Measurements from ENCODE around the gene TRMT10C. TPM values are rescaled to one million over a fixed set of nuclear protein-coding genes. Genes with fewer than 3 reads are reported as not detected.

TRMT10C gene
- polyA plus RNA-seq, 1 of the 3 experiments (the other 2 are of a cell fraction) = 13.7 TPM

DNA sequence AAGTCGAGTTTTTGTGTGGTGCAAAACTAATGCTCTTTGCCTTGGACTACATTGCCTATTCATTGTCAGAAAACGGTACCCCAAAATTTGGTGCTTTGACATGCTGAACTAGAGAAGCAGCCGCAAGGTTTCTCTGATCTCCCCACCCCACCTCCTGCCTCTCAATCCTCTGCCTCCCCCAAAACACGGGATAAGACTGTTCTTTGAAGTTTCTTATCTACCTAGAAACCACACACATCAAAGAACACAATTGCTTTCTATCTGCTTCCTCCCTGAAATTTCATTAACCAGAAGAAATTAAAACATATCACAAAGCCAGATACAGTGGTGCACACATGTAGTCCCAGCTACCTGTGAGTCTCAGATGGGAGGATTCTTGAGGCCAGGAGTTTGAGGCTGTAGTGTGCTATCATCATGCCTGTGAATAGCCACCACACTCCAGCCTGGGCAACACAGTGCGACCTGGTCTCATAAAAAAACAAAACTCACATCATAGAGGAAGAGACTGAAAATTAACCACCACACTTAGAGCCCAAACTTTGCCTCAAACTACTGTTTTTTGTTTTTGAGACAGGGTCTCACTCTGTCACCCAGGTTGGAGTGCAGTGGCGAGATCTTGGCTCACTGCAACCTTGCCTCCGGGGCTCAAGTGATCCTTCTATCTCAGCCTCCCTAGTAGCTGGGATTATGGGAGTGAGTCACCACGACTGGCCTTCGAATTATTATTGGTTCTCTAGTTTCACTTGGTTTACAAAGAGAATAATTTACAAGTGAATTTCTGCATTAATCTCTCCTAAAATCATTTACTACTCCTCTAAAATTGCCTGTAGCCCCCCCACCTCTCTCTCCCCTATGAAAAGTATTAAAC lies 9.6 kb downstream of the TRMT10C start:
- Histone ChIP-seq H3K27ac (ENCODE audit: low read depth in 2 of 2, low read length in 1 of 2) (no peak overlapping the region), H2AFZ (ENCODE audit: low read depth) (no peak overlapping the region; the same call in 1 of the 2 replicates), H3K27me3 (ENCODE audit: insufficient read depth) (no peaks in the 10 kb centered on the region), H3K36me3 (replicated peaks in 1 of 2; ENCODE audit: control insufficient read depth in 1 of 2, insufficient read depth in 2 of 2, low read length in 1 of 2) (peaks cover 5 to 13% of the 10 kb centered on the region in 2 experiments), H3K9ac (no peak overlapping the region), H3K9me2 (no peaks in the 10 kb centered on the region), H3F3A (replicated peaks; ENCODE audit: insufficient read depth) (peaks cover 14% of the 10 kb centered on the region), H4K20me1 (ENCODE audit: insufficient read depth) (peaks cover 6% of the 10 kb centered on the region), H3K4me1 (ENCODE audit: control insufficient read depth in 1 of 2, insufficient read depth in 2 of 2, low read depth in 1 of 2, low read length in 1 of 2) (peaks cover 4 to 6% of the 10 kb centered on the region in 2 experiments; a peak in 3 of 4 replicates), H3K79me2 (ENCODE audit: insufficient read depth) (peaks cover 29% of the 10 kb centered on the region), H3K4me3 (ENCODE audit: low read depth in 2 of 2, low read length in 1 of 2) (no peak overlapping the region), H3K9me3 (no peaks in the 10 kb centered on the region), H3K4me2 (no peak overlapping the region)
- 59% methylated on average over 9 of the region's 9 CpGs for WGBS (ENCODE audit: low lambda C conversion rate)
- CTCF ChIA-PET = no interaction called here
- TF ChIP-seq RAD21 (IDR thresholded peaks at IDR 0.05; ENCODE audit: low read length) = no peak
- TF ChIP-seq, protein P1, sequence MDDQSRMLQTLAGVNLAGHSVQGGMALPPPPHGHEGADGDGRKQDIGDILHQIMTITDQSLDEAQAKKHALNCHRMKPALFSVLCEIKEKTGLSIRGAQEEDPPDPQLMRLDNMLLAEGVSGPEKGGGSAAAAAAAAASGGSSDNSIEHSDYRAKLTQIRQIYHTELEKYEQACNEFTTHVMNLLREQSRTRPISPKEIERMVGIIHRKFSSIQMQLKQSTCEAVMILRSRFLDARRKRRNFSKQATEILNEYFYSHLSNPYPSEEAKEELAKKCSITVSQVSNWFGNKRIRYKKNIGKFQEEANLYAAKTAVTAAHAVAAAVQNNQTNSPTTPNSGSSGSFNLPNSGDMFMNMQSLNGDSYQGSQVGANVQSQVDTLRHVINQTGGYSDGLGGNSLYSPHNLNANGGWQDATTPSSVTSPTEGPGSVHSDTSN (IDR thresholded peaks at IDR 0.05) = no peak
- no peak for TF ChIP-seq GATA2 (CRISPR knock-in tag; IDR thresholded peaks at IDR 0.05)
- TF ChIP-seq SIN3A (IDR thresholded peaks at IDR 0.05; ENCODE audit: borderline replicate concordance, low read depth, low read length) = no peak
- TF ChIP-seq, protein P2, sequence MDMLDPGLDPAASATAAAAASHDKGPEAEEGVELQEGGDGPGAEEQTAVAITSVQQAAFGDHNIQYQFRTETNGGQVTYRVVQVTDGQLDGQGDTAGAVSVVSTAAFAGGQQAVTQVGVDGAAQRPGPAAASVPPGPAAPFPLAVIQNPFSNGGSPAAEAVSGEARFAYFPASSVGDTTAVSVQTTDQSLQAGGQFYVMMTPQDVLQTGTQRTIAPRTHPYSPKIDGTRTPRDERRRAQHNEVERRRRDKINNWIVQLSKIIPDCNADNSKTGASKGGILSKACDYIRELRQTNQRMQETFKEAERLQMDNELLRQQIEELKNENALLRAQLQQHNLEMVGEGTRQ (IDR thresholded peaks at IDR 0.05; ENCODE audit: borderline replicate concordance, low read depth, low read length) = no peak
- TF ChIP-seq NRF1 (IDR thresholded peaks at IDR 0.05; ENCODE audit: low read depth, low read length) = no peak
- TF ChIP-seq EP300 (IDR thresholded peaks at IDR 0.05; ENCODE audit: borderline replicate concordance in 1 of 2, low read depth in 1 of 2, low read length in 1 of 2) = no peak
- TF ChIP-seq JUND (IDR thresholded peaks at IDR 0.05) = no peak
- no peak for TF ChIP-seq YY1 (IDR thresholded peaks at IDR 0.05; ENCODE audit: low read depth)
- no peak for TF ChIP-seq GABPA (IDR thresholded peaks at IDR 0.05; ENCODE audit: low read depth)
- no peak for TF ChIP-seq FOXJ3 (CRISPR knock-in tag; IDR thresholded peaks at IDR 0.05)
- TF ChIP-seq, protein P3, sequence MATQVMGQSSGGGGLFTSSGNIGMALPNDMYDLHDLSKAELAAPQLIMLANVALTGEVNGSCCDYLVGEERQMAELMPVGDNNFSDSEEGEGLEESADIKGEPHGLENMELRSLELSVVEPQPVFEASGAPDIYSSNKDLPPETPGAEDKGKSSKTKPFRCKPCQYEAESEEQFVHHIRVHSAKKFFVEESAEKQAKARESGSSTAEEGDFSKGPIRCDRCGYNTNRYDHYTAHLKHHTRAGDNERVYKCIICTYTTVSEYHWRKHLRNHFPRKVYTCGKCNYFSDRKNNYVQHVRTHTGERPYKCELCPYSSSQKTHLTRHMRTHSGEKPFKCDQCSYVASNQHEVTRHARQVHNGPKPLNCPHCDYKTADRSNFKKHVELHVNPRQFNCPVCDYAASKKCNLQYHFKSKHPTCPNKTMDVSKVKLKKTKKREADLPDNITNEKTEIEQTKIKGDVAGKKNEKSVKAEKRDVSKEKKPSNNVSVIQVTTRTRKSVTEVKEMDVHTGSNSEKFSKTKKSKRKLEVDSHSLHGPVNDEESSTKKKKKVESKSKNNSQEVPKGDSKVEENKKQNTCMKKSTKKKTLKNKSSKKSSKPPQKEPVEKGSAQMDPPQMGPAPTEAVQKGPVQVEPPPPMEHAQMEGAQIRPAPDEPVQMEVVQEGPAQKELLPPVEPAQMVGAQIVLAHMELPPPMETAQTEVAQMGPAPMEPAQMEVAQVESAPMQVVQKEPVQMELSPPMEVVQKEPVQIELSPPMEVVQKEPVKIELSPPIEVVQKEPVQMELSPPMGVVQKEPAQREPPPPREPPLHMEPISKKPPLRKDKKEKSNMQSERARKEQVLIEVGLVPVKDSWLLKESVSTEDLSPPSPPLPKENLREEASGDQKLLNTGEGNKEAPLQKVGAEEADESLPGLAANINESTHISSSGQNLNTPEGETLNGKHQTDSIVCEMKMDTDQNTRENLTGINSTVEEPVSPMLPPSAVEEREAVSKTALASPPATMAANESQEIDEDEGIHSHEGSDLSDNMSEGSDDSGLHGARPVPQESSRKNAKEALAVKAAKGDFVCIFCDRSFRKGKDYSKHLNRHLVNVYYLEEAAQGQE (IDR thresholded peaks at IDR 0.05; ENCODE audit: low read depth, low read length) = no peak
- no peak for TF ChIP-seq RCOR1 (IDR thresholded peaks at IDR 0.05; ENCODE audit: low read length)
- TF ChIP-seq POLR2AphosphoS5 (IDR thresholded peaks at IDR 0.05; ENCODE audit: low read depth, low read length) = no peak
- TF ChIP-seq ELF1 (IDR thresholded peaks at IDR 0.05) = no peak
- no peak for TF ChIP-seq RFX5 (IDR thresholded peaks at IDR 0.05; ENCODE audit: low read length)
- no peak for TF ChIP-seq FOSL2 (IDR thresholded peaks at IDR 0.05; ENCODE audit: borderline replicate concordance, low read depth)
- POLR2A ChIA-PET = interaction anchor here (0.5 to 1.1 kb wide), 2 partner anchors 9 to 830 kb away, joined by 3 to 4 read pairs; no protein-coding TSS in a partner anchor
- no peak for DNase-seq
